HepG2 (cell line): Measurements from ENCODE around the gene SEC23IP. TPM values are rescaled to one million over a fixed set of nuclear protein-coding genes. Genes with fewer than 3 reads are reported as not detected.
A peak's percentile ranks its signal among the peaks of the same experiment; 100 is the strongest.

Experiments
- ARNT2 ChIP-seq: sonication (generic); formaldehyde crosslinking; IDR thresholded peaks from 2 replicates; pipeline ENCODE4 v1.8.0; 2022; ENCODE audit warnings: mild to moderate bottlenecking, low read depth, missing genetic modification reagents, moderate library complexity
- CCAR2 ChIP-seq: fragments of 200-400 bp; formaldehyde crosslinking; optimal IDR thresholded peaks from 2 replicates; pipeline ENCODE3; 2018; ENCODE audit warnings: low read depth, mild to moderate bottlenecking, low read length, moderate library complexity
- CHD2 ChIP-seq: IDR thresholded peaks from 2 replicates; pipeline ENCODE4 v1.6.1; 2011; ENCODE audit warnings: low read depth, low read length, improper control_type of control experiment
- EEA1 ChIP-seq: sonication (generic); formaldehyde crosslinking; IDR thresholded peaks from 2 replicates; pipeline ENCODE4 v1.5.1; 2020; ENCODE audit warnings: mild to moderate bottlenecking, missing genetic modification reagents, borderline replicate concordance
- FOXA1 ChIP-seq, 2 experiments: fragments of 450-650 bp in 1 of 2; sonication (generic) in 1 of 2; formaldehyde crosslinking in 1 of 2; IDR thresholded peaks; 2 replicates each; pipeline versions ENCODE4 v1.4.0 to v1.6.1; 2016 to 2020; ENCODE audit warnings: missing genetic modification reagents in 1 of 2
- HINFP ChIP-seq: sonication (generic); formaldehyde crosslinking; IDR thresholded peaks from 2 replicates; pipeline ENCODE4 v1.4.0; 2020; ENCODE audit warnings: low read depth, mild to moderate bottlenecking, missing genetic modification reagents
- KLF13 ChIP-seq: sonication (generic); formaldehyde crosslinking; IDR thresholded peaks from 2 replicates; pipeline ENCODE4 v1.4.0; 2020; ENCODE audit warnings: mild to moderate bottlenecking, missing genetic modification reagents
- MIER3 ChIP-seq: IDR thresholded peaks from 2 replicates; pipeline ENCODE4 v1.6.1; 2016; ENCODE audit warnings: missing compliant biosample characterization, borderline replicate concordance
- MTF1 ChIP-seq: sonication (generic); formaldehyde crosslinking; IDR thresholded peaks from 2 replicates; pipeline ENCODE4 v1.5.0; 2020; ENCODE audit warnings: missing genetic modification reagents
- NCOR1 ChIP-seq: fragments of 200-600 bp; sonication (generic); IDR thresholded peaks from 2 replicates; pipeline ENCODE4 v1.7.0; 2017; ENCODE audit warnings: antibody characterized with exemption, low read length, borderline replicate concordance
- PAXIP1 ChIP-seq: sonication (generic); formaldehyde crosslinking; conservative IDR thresholded peaks from 2 replicates; pipeline ENCODE4 v1.4.0; 2020; ENCODE audit warnings: mild to moderate bottlenecking, missing genetic modification reagents, moderate library complexity
- TOPORS ChIP-seq: sonication (generic); formaldehyde crosslinking; IDR thresholded peaks from 2 replicates; pipeline ENCODE4 v1.8.0; 2023; ENCODE audit warnings: mild to moderate bottlenecking, missing genetic modification reagents
- U2AF1 ChIP-seq: fragments of 200-400 bp; formaldehyde crosslinking; optimal IDR thresholded peaks from 2 replicates; pipeline ENCODE3; 2017; ENCODE audit warnings: mild to moderate bottlenecking, low read depth, low read length
- ZBTB1 ChIP-seq: sonication (generic); formaldehyde crosslinking; IDR thresholded peaks from 2 replicates; pipeline ENCODE4 v1.4.0; 2020; ENCODE audit warnings: missing genetic modification reagents, borderline replicate concordance
- ZNF331 ChIP-seq: sonication (generic); formaldehyde crosslinking; IDR thresholded peaks from 2 replicates; pipeline ENCODE4 v1.4.0; 2020; ENCODE audit warnings: missing genetic modification reagents
- ZNF431 ChIP-seq: sonication (generic); formaldehyde crosslinking; IDR thresholded peaks from 2 replicates; pipeline ENCODE4 v1.9.0; 2022; ENCODE audit warnings: missing genetic modification reagents, low read depth, mild to moderate bottlenecking, borderline replicate concordance
- ZNF441 ChIP-seq: sonication (generic); formaldehyde crosslinking; IDR thresholded peaks from 2 replicates; pipeline ENCODE4 v1.7.0; 2021; ENCODE audit warnings: missing genetic modification reagents, borderline replicate concordance
- ZNF773 ChIP-seq: sonication (generic); formaldehyde crosslinking; IDR thresholded peaks from 2 replicates; pipeline ENCODE4 v1.4.0; 2020; ENCODE audit warnings: missing genetic modification reagents, borderline replicate concordance
- ZNF883 ChIP-seq: sonication (generic); formaldehyde crosslinking; IDR thresholded peaks from 2 replicates; pipeline ENCODE4 v1.5.1; 2020; ENCODE audit warnings: mild to moderate bottlenecking, missing genetic modification reagents; ENCODE audit errors: not compliant biosample characterization
- polyA plus RNA-seq, 8 experiments: library from polyadenylated mRNA; depleted of rRNA in 3 of 8; stranded (reverse) in 7 of 8; unstranded in 1 of 8; fragments of >200 nt; fragmentation: Illumina TruSeq in 4 of 8; extraction: Trizol in 4 of 8; gene quantifications; 2 replicates each; pipeline versions ENCODE4 v1.2.1 to v1.2.3, GENCODE V29; 2011 to 2016; ENCODE audit warnings: low read depth in 4 of 8, missing spikeins in 1 of 8, mixed read lengths in 1 of 8; ENCODE audit not compliant: insufficient read depth in 1 of 8
- total RNA-seq, 5 experiments: library from RNA; depleted of rRNA; stranded (reverse); fragments of >200 nt; fragmentation: Illumina TruSeq; extraction: Trizol; gene quantifications; 2 replicates each; pipeline ENCODE4 v1.2.3, GENCODE V29; 2016; ENCODE audit warnings: low read depth in 1 of 5
- TF ChIP-seq, protein P1 (sequence below): sonication (generic); formaldehyde crosslinking; IDR thresholded peaks from 2 replicates; pipeline ENCODE4 v1.4.0; 2020; ENCODE audit warnings: missing genetic modification reagents

SEC23IP gene
- total and polyA plus RNA-seq, 2 of the 13 experiments (the other 11 are each of a cell fraction or from before 2014, with no cell fraction given) = 32.3 to 57.7 TPM

GRCh38 chr10:119872860-119873681 lies 19.5 kb upstream of the SEC23IP start (continued):
- TF ChIP-seq, protein P1, sequence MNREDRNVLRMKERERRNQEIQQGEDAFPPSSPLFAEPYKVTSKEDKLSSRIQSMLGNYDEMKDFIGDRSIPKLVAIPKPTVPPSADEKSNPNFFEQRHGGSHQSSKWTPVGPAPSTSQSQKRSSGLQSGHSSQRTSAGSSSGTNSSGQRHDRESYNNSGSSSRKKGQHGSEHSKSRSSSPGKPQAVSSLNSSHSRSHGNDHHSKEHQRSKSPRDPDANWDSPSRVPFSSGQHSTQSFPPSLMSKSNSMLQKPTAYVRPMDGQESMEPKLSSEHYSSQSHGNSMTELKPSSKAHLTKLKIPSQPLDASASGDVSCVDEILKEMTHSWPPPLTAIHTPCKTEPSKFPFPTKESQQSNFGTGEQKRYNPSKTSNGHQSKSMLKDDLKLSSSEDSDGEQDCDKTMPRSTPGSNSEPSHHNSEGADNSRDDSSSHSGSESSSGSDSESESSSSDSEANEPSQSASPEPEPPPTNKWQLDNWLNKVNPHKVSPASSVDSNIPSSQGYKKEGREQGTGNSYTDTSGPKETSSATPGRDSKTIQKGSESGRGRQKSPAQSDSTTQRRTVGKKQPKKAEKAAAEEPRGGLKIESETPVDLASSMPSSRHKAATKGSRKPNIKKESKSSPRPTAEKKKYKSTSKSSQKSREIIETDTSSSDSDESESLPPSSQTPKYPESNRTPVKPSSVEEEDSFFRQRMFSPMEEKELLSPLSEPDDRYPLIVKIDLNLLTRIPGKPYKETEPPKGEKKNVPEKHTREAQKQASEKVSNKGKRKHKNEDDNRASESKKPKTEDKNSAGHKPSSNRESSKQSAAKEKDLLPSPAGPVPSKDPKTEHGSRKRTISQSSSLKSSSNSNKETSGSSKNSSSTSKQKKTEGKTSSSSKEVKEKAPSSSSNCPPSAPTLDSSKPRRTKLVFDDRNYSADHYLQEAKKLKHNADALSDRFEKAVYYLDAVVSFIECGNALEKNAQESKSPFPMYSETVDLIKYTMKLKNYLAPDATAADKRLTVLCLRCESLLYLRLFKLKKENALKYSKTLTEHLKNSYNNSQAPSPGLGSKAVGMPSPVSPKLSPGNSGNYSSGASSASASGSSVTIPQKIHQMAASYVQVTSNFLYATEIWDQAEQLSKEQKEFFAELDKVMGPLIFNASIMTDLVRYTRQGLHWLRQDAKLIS (CRISPR knock-in tag) = no peak
- TF ChIP-seq U2AF1 (no peak), CHD2 (no peak), ZBTB1 (CRISPR knock-in tag) (no peak), KLF13 (no peak), MIER3 (CRISPR knock-in tag) (no peak), ZNF441 (CRISPR knock-in tag) (peak; percentile 65; the same call in 1 of the 2 replicates), ZNF773 (CRISPR knock-in tag) (no peak), ZNF431 (CRISPR knock-in tag) (0 out of 2 replicates have a peak, but pooled peaks have one; percentile 40), HINFP (CRISPR knock-in tag) (peak; percentile 89; the same call in 1 of the 2 replicates), CCAR2 (no peak), FOXA1 (IDR thresholded peaks at IDR 0.05) (no peak), FOXA1 (CRISPR knock-in tag; IDR thresholded peaks at IDR 0.05) (no peak), TOPORS (CRISPR knock-in tag) (peak; percentile 64; the same call in 1 of the 2 replicates), NCOR1 (no peak), PAXIP1 (CRISPR knock-in tag) (no peak), ARNT2 (CRISPR knock-in tag) (peak; percentile 79; the same call in 1 of the 2 replicates), EEA1 (CRISPR knock-in tag) (no peak), ZNF331 (peak; percentile 58), ZNF883 (CRISPR knock-in tag) (peak; percentile 3), MTF1 (CRISPR knock-in tag) (no peak)
